K562 (cell line): ENCODE data around the gene EPS8. TPM values are rescaled to one million over a fixed set of nuclear protein-coding genes. Genes with fewer than 3 reads are reported as not detected.

ENCODE experiments used
- ATAC-seq: fragments of 200-7000 bp; cut with Tn5 transposase; 3 replicates; pipeline ENCODE4 v1.9.1; 2020; ENCODE audit warnings: moderate library complexity
- BruUV-seq: library from RNA; stranded (reverse); fragments of 400-500 nt; replicated peaks from 2 replicates; lab custom pipeline; 2021; lab: Mats Ljungman, UMichigan
- CTCF ChIA-PET: fragments of 300-600 bp; formaldehyde crosslinking; extraction: SDS; loops from one replicate; lab custom pipeline; 2021; ENCODE audit warnings: low intra/inter-chr PET ratio; lab: Yijun Ruan, JAX
- POLR2A ChIA-PET: fragments of 300-600, 350-650 bp; sonication (Branson Sonifier 250); formaldehyde crosslinking; extraction: SDS; loops from one replicate; lab custom pipeline; 2021; ENCODE audit warnings: antibody characterized with exemption, inconsistent platforms; lab: Yijun Ruan, JAX
- DNase-seq, 4 experiments: peaks; one replicate each; pipeline versions ENCODE4 v3.0.0 to v3.0.0-alpha.2; 2011 to 2018; ENCODE audit warnings: low spot score in 3 of 4, mixed read lengths in 3 of 4; ENCODE audit errors: extremely low read depth in 1 of 4
- FAIRE-seq: peaks from 2 replicates; lab custom pipeline; 2011; peaks lifted over from hg19 to GRCh38; lab: Jason Lieb, UNC
- H2AFZ ChIP-seq: 2 replicates; pipeline ENCODE4 v1.6.0; 2011; ENCODE audit warnings: low read depth, low read length, control low read depth, inconsistent platforms
- H3K27ac ChIP-seq: fragments of 200-600 bp; 3 replicates; pipeline ENCODE4 v1.8.0; 2011; ENCODE audit warnings: low read depth, mild to moderate bottlenecking, control low read depth, inconsistent platforms, low read length, moderate library complexity, mixed read lengths; ENCODE audit errors: extremely low read depth
- H3K27me3 ChIP-seq, 2 experiments: fragments of 300-600 bp in 1 of 2; 2 replicates in 1 of 2; 3 replicates in 1 of 2; pipeline versions ENCODE4 v1.6.0 to v1.8.0; 2011; ENCODE audit warnings: inconsistent platforms in 2 of 2, low read length in 2 of 2, mild to moderate bottlenecking in 1 of 2, mixed read lengths in 1 of 2, moderate library complexity in 1 of 2; ENCODE audit not compliant: control insufficient read depth in 2 of 2, insufficient read depth in 2 of 2
- H3K36me3 ChIP-seq: fragments of 300-600 bp; 3 replicates; pipeline ENCODE4 v1.8.0; 2011; ENCODE audit warnings: mild to moderate bottlenecking, low read length, inconsistent platforms; ENCODE audit not compliant: control insufficient read depth, insufficient read depth
- H3K4me1 ChIP-seq, 2 experiments: fragments of 200-600 bp in 1 of 2; replicated peaks in 1 of 2; 2 replicates in 1 of 2; 3 replicates in 1 of 2; pipeline versions ENCODE4 v1.5.1 to v1.8.0; 2011; ENCODE audit warnings: inconsistent platforms in 2 of 2, low read length in 2 of 2, mild to moderate bottlenecking in 1 of 2, mixed read lengths in 1 of 2, moderate library complexity in 1 of 2; ENCODE audit not compliant: control insufficient read depth in 2 of 2, insufficient read depth in 2 of 2
- H3K4me2 ChIP-seq: 2 replicates; pipeline ENCODE4 v1.6.1; 2011; ENCODE audit warnings: low read length, control low read depth, inconsistent platforms, mixed read lengths; ENCODE audit not compliant: insufficient read depth
- H3K4me3 ChIP-seq: fragments of 200-600 bp; sonication (generic), shearing (Covaris generic); 2 replicates; pipeline ENCODE4 v1.5.1; 2016; ENCODE audit warnings: control low read depth, inconsistent platforms
- H3K79me2 ChIP-seq: fragments of 200-600 bp; 3 replicates; pipeline ENCODE4 v1.8.0; 2011; ENCODE audit warnings: low read length, inconsistent platforms; ENCODE audit not compliant: control insufficient read depth, insufficient read depth
- H3K9ac ChIP-seq, 2 experiments: 2 replicates each; pipeline versions ENCODE4 v1.6.0 to v1.6.1; 2011; ENCODE audit warnings: low read depth in 2 of 2, low read length in 2 of 2, control low read depth in 1 of 2, inconsistent platforms in 1 of 2, mild to moderate bottlenecking in 1 of 2, mixed read lengths in 1 of 2; ENCODE audit not compliant: insufficient read depth in 1 of 2
- H3K9me1 ChIP-seq: one replicate; pipeline ENCODE4 v1.6.0; 2011; ENCODE audit warnings: inconsistent platforms, mild to moderate bottlenecking, low read length, moderate library complexity; ENCODE audit not compliant: control insufficient read depth, insufficient read depth
- H3K9me3 ChIP-seq: replicated peaks from 2 replicates; pipeline ENCODE4 v1.5.1; 2011; ENCODE audit warnings: low read depth, low read length, inconsistent platforms; ENCODE audit not compliant: control insufficient read depth, insufficient read depth
- H4K20me1 ChIP-seq: replicated peaks from 2 replicates; pipeline ENCODE4 v1.6.1; 2011; ENCODE audit warnings: low read length, inconsistent platforms, mixed read lengths; ENCODE audit not compliant: control insufficient read depth, insufficient read depth
- HNRNPL ChIP-seq: fragments of 200-400 bp; formaldehyde crosslinking; IDR thresholded peaks from 2 replicates; pipeline ENCODE4 v1.6.1; 2017; ENCODE audit warnings: low read depth, mild to moderate bottlenecking, low read length
- SLC30A9 ChIP-seq: fragments of 250-450 bp; sonication (Bioruptor Pico); IDR thresholded peaks from 2 replicates; pipeline ENCODE4 v1.8.0; 2022; ENCODE audit warnings: mild to moderate bottlenecking, moderate library complexity
- SRSF3 ChIP-seq: fragments of 200-400 bp; formaldehyde crosslinking; IDR thresholded peaks from 2 replicates; pipeline ENCODE4 v1.6.1; 2016; ENCODE audit warnings: mild to moderate bottlenecking, low read length, moderate library complexity; ENCODE audit not compliant: insufficient read depth
- ZFP36 ChIP-seq: fragments of 150-350 bp; IDR thresholded peaks from 2 replicates; pipeline ENCODE4 v1.6.1; 2018; ENCODE audit warnings: low read length, low read depth; ENCODE audit not compliant: partially characterized antibody
- ZNF146 ChIP-seq: IDR thresholded peaks from one replicate; pipeline ENCODE4 v1.6.1; 2018; ENCODE audit warnings: missing compliant biosample characterization; ENCODE audit not compliant: unreplicated experiment
- ZNF23 ChIP-seq: fragments of 250-450 bp; sonication (Bioruptor Pico); IDR thresholded peaks from 2 replicates; pipeline ENCODE4 v1.4.0; 2020; ENCODE audit warnings: mild to moderate bottlenecking
- ZNF282 ChIP-seq: sonication (generic); formaldehyde crosslinking; IDR thresholded peaks from 2 replicates; pipeline ENCODE4 v1.8.1; 2023; ENCODE audit warnings: missing genetic modification reagents
- ZNF586 ChIP-seq: fragments of 450-650 bp; formaldehyde crosslinking; conservative IDR thresholded peaks from 2 replicates; pipeline ENCODE4 v1.4.0; 2020; ENCODE audit warnings: mild to moderate bottlenecking, moderate library complexity
- ZNF696 ChIP-seq: fragments of 250-450 bp; sonication (Bioruptor Pico); conservative IDR thresholded peaks from 2 replicates; pipeline ENCODE4 v1.4.0; 2020; ENCODE audit warnings: mild to moderate bottlenecking, moderate library complexity
- in situ Hi-C: fragments of 300-500 bp; cut with MboI; formaldehyde crosslinking; loops from 4 replicates; pipeline ENCODE4 v1.15.0; 2018; ENCODE audit warnings: inconsistent platforms, mixed read lengths
- intact Hi-C: fragments of 100-400 bp; cut with micrococcal nuclease; formaldehyde crosslinking; loops from 2 replicates; pipeline ENCODE4 v1.14.2; 2022
- polyA plus RNA-seq, 8 experiments: library from polyadenylated mRNA; depleted of rRNA in 4 of 8; stranded (reverse) in 5 of 8; unstranded in 3 of 8; fragments of >200 nt; fragmentation: Nextera tagmentation in 2 of 8; fragmentation: Illumina TruSeq in 1 of 8; extraction: Ambion mirVana in 2 of 8; extraction: Trizol in 1 of 8; gene quantifications; 2 replicates each; pipeline versions ENCODE4 v1.2.1 to v1.2.3, GENCODE V29; 2011 to 2014; ENCODE audit warnings: inconsistent platforms in 1 of 8, missing spikeins in 1 of 8
- total RNA-seq, 7 experiments: library from RNA; depleted of rRNA in 6 of 7; stranded (reverse); fragments of >200 nt in 6 of 7; fragmentation: Illumina TruSeq in 2 of 7; extraction: Trizol in 2 of 7; gene quantifications; 2 replicates each; pipeline versions ENCODE4 v1.2.1 to v1.2.3, GENCODE V29; 2011 to 2021; ENCODE audit warnings: low replicate concordance in 1 of 7
- TF ChIP-seq, protein P1 (sequence below): fragments of 450-650 bp; formaldehyde crosslinking; IDR thresholded peaks from 2 replicates; pipeline ENCODE4 v1.4.0; 2020; ENCODE audit warnings: mild to moderate bottlenecking, moderate library complexity

Gene EPS8
- total and polyA plus RNA-seq, 9 of the 15 experiments (the other 6 are each of a cell fraction or from before 2014, with no cell fraction given): 0.10 to 1.9 (median 0.33) TPM

DNA sequence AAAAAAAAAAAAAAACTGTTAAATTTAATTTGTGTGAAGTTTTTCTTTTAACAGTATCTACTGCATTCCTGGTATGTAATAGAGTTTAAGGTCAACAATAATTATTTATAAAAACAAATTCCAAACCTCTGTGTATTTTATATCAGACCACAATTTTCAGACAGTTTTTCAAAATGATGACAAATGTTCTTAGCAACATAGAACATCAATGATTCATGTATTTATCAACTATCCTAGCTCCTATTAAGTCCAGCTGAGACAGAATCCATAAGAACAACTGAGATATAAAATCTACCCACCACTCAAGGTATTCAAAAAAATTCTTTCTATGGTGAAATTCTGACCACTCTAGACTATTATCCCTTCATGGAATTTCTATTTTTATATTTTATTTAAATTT lies 144.5 kb downstream of the EPS8 start:
- POLR2A ChIA-PET: no interaction called here
- no peak overlapping the region for H2AFZ ChIP-seq
- in situ Hi-C loops: no loop called here
- TF ChIP-seq ZNF586 (CRISPR knock-in tag) (no peak), SRSF3 (no peak), ZNF282 (no peak), ZFP36 (no peak), HNRNPL (no peak), ZNF23 (CRISPR knock-in tag) (no peak), SLC30A9 (CRISPR knock-in tag) (no peak), ZNF146 (CRISPR knock-in tag) (no peak), ZNF696 (CRISPR knock-in tag) (no peak)
- TF ChIP-seq, protein P1, sequence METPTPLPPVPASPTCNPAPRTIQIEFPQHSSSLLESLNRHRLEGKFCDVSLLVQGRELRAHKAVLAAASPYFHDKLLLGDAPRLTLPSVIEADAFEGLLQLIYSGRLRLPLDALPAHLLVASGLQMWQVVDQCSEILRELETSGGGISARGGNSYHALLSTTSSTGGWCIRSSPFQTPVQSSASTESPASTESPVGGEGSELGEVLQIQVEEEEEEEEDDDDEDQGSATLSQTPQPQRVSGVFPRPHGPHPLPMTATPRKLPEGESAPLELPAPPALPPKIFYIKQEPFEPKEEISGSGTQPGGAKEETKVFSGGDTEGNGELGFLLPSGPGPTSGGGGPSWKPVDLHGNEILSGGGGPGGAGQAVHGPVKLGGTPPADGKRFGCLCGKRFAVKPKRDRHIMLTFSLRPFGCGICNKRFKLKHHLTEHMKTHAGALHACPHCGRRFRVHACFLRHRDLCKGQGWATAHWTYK (CRISPR knock-in tag): no peak
- TF ChIP-seq, all 486 proteins: peak for 0
- Histone ChIP-seq H3K4me2 (no peak overlapping the region), H3K4me1 (no peaks in the 10 kb centered on the region), H3K27ac (no peak overlapping the region), H3K36me3 (no peaks in the 10 kb centered on the region), H4K20me1 (no peaks in the 10 kb centered on the region), H3K9me3 (no peaks in the 10 kb centered on the region), H3K27me3 (no peaks in the 10 kb centered on the region), H3K9me1 (no peaks in the 10 kb centered on the region), H3K79me2 (no peaks in the 10 kb centered on the region), H3K9ac (no peak overlapping the region), H3K4me3 (no peak overlapping the region)
- FAIRE-seq (no peak), DNase-seq (no peak), ATAC-seq (no peak)
- no TSS peak for BruUV-seq
- intact Hi-C loops: no loop called here
- CTCF ChIA-PET: no interaction called here
